Measurements from ENCODE around the gene LIMS1.

GRCh38 chr2:108586116-108586515 is 51.8 kb downstream of the LIMS1 start:
- TF ChIP-seq ZNF449 (tag by site-specific recombination; IDR thresholded peaks at IDR 0.05): no peak
- TF ChIP-seq CTCF (tag by site-specific recombination; IDR thresholded peaks at IDR 0.05): no peak
- no peak for TF ChIP-seq ELK4 (IDR thresholded peaks at IDR 0.05; ENCODE audit: borderline replicate concordance, low read depth, low read length)
- no peak for TF ChIP-seq ZBTB1 (tag by site-specific recombination; IDR thresholded peaks at IDR 0.05)
- no peak for TF ChIP-seq SCRT2 (tag by site-specific recombination; IDR thresholded peaks at IDR 0.05)
- no peak for TF ChIP-seq PATZ1 (tag by site-specific recombination; IDR thresholded peaks at IDR 0.05)
- no peak for TF ChIP-seq SETDB1 (IDR thresholded peaks at IDR 0.05; ENCODE audit: insufficient read length, low read length)
- TF ChIP-seq ZNF335 (tag by site-specific recombination; conservative IDR thresholded peaks at IDR 0.05): no peak
